Common myeloid progenitor, CD34-positive (primary cell): ENCODE data around the gene SLC9A1.
"Not testable (repeated sequence)": the region's sequence is repeated elsewhere in the genome, so short reads cannot be mapped to it uniquely, and the experiment has no call there.

Source experiments
- CTCF ChIA-PET: fragments of 350-600 bp; sonication (Branson Sonifier 250); formaldehyde crosslinking; loops from one replicate; lab custom pipeline; 2021; ENCODE audit warnings: antibody characterized with exemption; lab: Charles Lee
- POLR2A ChIA-PET: fragments of 350-600 bp; sonication (Branson Sonifier 250); formaldehyde crosslinking; loops from one replicate; lab custom pipeline; 2021; ENCODE audit warnings: antibody characterized with exemption; lab: Charles Lee
- DNase-seq, 3 donors: peaks; one replicate each; pipeline versions ENCODE4 v3.0.0 to v3.0.0-alpha.2; 2013
- H3K27ac ChIP-seq, 2 experiments: 1 replicate in 1 of 2; 2 replicates in 1 of 2; pipeline ENCODE4 v1.7.0; 2013; ENCODE audit warnings: inconsistent platforms in 2 of 2, low read length in 2 of 2, mild to moderate bottlenecking in 2 of 2, low read depth in 1 of 2, moderate library complexity in 1 of 2; ENCODE audit not compliant: severe bottlenecking in 2 of 2, insufficient read depth in 1 of 2, poor library complexity in 1 of 2
- H3K27me3 ChIP-seq, 5 experiments: replicated peaks in 2 of 5; 1 replicate in 3 of 5; 2 replicates in 2 of 5; pipeline versions ENCODE4 v1.6.1 to v1.7.0; 2013; ENCODE audit warnings: low read length in 4 of 5, mild to moderate bottlenecking in 2 of 5, moderate library complexity in 2 of 5, inconsistent platforms in 1 of 5; ENCODE audit not compliant: insufficient read depth in 5 of 5, control insufficient read depth in 4 of 5
- H3K36me3 ChIP-seq, 4 experiments: 1 replicate in 2 of 4; 2 replicates in 2 of 4; pipeline versions ENCODE4 v1.6.1 to v1.7.0; 2013; ENCODE audit warnings: low read length in 3 of 4, control low read depth in 1 of 4, mild to moderate bottlenecking in 1 of 4; ENCODE audit not compliant: control insufficient read depth in 4 of 4, insufficient read depth in 4 of 4
- H3K4me1 ChIP-seq, 4 experiments: 1 replicate in 3 of 4; 2 replicates in 1 of 4; pipeline versions ENCODE4 v1.6.1 to v1.7.1; 2013; ENCODE audit warnings: low read length in 3 of 4, mild to moderate bottlenecking in 3 of 4, control low read depth in 1 of 4, inconsistent platforms in 1 of 4, moderate library complexity in 1 of 4; ENCODE audit not compliant: control insufficient read depth in 4 of 4, insufficient read depth in 4 of 4; ENCODE audit errors: control extremely low read depth in 1 of 4
- H3K4me3 ChIP-seq, 7 experiments: 1 replicate in 4 of 7; 2 replicates in 3 of 7; pipeline versions ENCODE4 v1.5.1 to v1.7.0; 2013; ENCODE audit warnings: mild to moderate bottlenecking in 7 of 7, low read length in 6 of 7, moderate library complexity in 6 of 7, inconsistent platforms in 2 of 7, low read depth in 2 of 7, control low read depth in 1 of 7; ENCODE audit not compliant: insufficient read depth in 4 of 7, control insufficient read depth in 1 of 7; ENCODE audit errors: extremely low read depth in 1 of 7
- H3K9me3 ChIP-seq, 5 experiments: 1 replicate in 4 of 5; 2 replicates in 1 of 5; pipeline versions ENCODE4 v1.6.1 to v1.7.1; 2013; ENCODE audit warnings: low read length in 4 of 5, mild to moderate bottlenecking in 2 of 5, inconsistent platforms in 1 of 5, low read depth in 1 of 5, moderate library complexity in 1 of 5; ENCODE audit not compliant: control insufficient read depth in 4 of 5, insufficient read depth in 2 of 5; ENCODE audit errors: control extremely low read depth in 1 of 5
- WGBS: methylation state at CpG from one replicate; pipeline ENCODE4 v1.1.5; 2013; ENCODE audit not compliant: insufficient coverage; 5-methylcytosine and 5-hydroxymethylcytosine counted together

Gene SLC9A1

GRCh38 chr1:27179979-27180378 lies 25.1 kb upstream of the SLC9A1 start:
- Histone ChIP-seq H3K4me3 (no peak overlapping the region), H3K36me3 (no peaks in the 10 kb centered on the region), H3K4me1 (no peaks in the 10 kb centered on the region), H3K9me3 (peaks cover 0 to 16% (median 4%) of the 10 kb centered on the region in 5 experiments), H3K27ac (no peak overlapping the region), H3K27me3 (no peaks in the 10 kb centered on the region)
- WGBS, result 91% methylated on average over 3 of the region's 3 CpGs
- no peak for DNase-seq
- POLR2A ChIA-PET, result no interaction called here
- CTCF ChIA-PET, result no interaction called here

GRCh38 chr1:27179379-27179778 lies 24.5 kb upstream of the SLC9A1 start:
- Histone ChIP-seq H3K4me3 (no peak overlapping the region), H3K4me1 (no peaks in the 10 kb centered on the region), H3K27ac (no peak overlapping the region), H3K36me3 (no peaks in the 10 kb centered on the region), H3K27me3 (no peaks in the 10 kb centered on the region), H3K9me3 (peaks cover 0 to 16% (median 4%) of the 10 kb centered on the region in 5 experiments)
- POLR2A ChIA-PET, result no interaction called here
- DNase-seq, result no peak
- CTCF ChIA-PET, result no interaction called here

GRCh38 chr1:27176954-27177353 lies 22.0 kb upstream of the SLC9A1 start:
- 99% methylated on average over 13 of the region's 26 CpGs for WGBS
- ChIA-PET POLR2A (no interaction called here), CTCF (no interaction called here)

GRCh38 chr1:27176323-27176722 lies 21.4 kb upstream of the SLC9A1 start:
- H3K36me3 ChIP-seq, result no peaks in the 10 kb centered on the region
- WGBS, result 100% methylated on average over 4 of the region's 4 CpGs
- no peaks in the 10 kb centered on the region for H3K27me3 ChIP-seq
- no peak overlapping the region for H3K4me3 ChIP-seq
- POLR2A ChIA-PET, result no interaction called here
- CTCF ChIA-PET, result interaction anchor here (0.7 kb wide), 2 partner anchors 10 to 12 kb away, joined by 3 to 5 read pairs; no protein-coding TSS in a partner anchor
- H3K4me1 ChIP-seq, result no peaks in the 10 kb centered on the region
- peaks cover 0 to 8% (median 1%) of the 10 kb centered on the region in 5 experiments for H3K9me3 ChIP-seq
- H3K27ac ChIP-seq, result no peak overlapping the region
- no peak for DNase-seq

More at GRCh38 chr1:27176954-27177353, 22.0 kb upstream of the SLC9A1 start:
- H3K27me3 ChIP-seq, result no peaks in the 10 kb centered on the region
- H3K36me3 ChIP-seq, result no peaks in the 10 kb centered on the region
- peaks cover 0 to 10% (median 1%) of the 10 kb centered on the region in 5 experiments for H3K9me3 ChIP-seq
- H3K27ac ChIP-seq, result no peak overlapping the region
- H3K4me3 ChIP-seq, result no peak overlapping the region
- no peak for DNase-seq
- no peaks in the 10 kb centered on the region for H3K4me1 ChIP-seq

- H3K4me1 ChIP-seq, H3K27ac ChIP-seq, H3K27me3 ChIP-seq, H3K36me3 ChIP-seq, POLR2A ChIA-PET, DNase-seq, H3K9me3 ChIP-seq, H3K4me3 ChIP-seq, CTCF ChIA-PET: not testable (repeated sequence)
- WGBS, result 79% methylated on average over 2 of the region's 5 CpGs
These were observed 18.1 kb upstream of the SLC9A1 start for GRCh38 chr1:27172992-27173391.

- CTCF ChIA-PET, result interaction anchor here (0.7 kb wide), 1 partner anchor 141 kb away, joined by 3 read pairs; no protein-coding TSS in a partner anchor
- POLR2A ChIA-PET, result interaction anchor here (0.5 kb wide), 1 partner anchor 507 kb away, joined by 3 read pairs; no protein-coding TSS in a partner anchor
- DNase-seq, result no peak
- Histone ChIP-seq H3K27ac (no peak overlapping the region), H3K4me3 (no peak overlapping the region), H3K9me3 (no peaks in the 10 kb centered on the region), H3K4me1 (peaks cover 0 to 8% (median 7%) of the 10 kb centered on the region in 4 experiments), H3K27me3 (no peaks in the 10 kb centered on the region), H3K36me3 (no peaks in the 10 kb centered on the region)
- 7% methylated on average over 4 of the region's 4 CpGs for WGBS
These were observed 12.0 kb upstream of the SLC9A1 start for GRCh38 chr1:27166929-27167328.

- H3K27me3 ChIP-seq, result no peaks in the 10 kb centered on the region
- 91% methylated on average over 1 of the region's 1 CpG for WGBS
- H3K9me3 ChIP-seq, result no peaks in the 10 kb centered on the region
- DNase-seq, result no peak
- CTCF ChIA-PET, result interaction anchor here (0.6 to 1.1 kb wide), 6 partner anchors 9 to 141 kb away, joined by 3 to 5 read pairs (median 3); partner anchors contain the start of gene SLC9A1
- peaks cover 0 to 9% (median 7%) of the 10 kb centered on the region in 4 experiments for H3K4me1 ChIP-seq
- H3K27ac ChIP-seq, result no peak overlapping the region
- POLR2A ChIA-PET, result interaction anchor here (0.5 kb wide), 1 partner anchor 507 kb away, joined by 3 read pairs; no protein-coding TSS in a partner anchor
- no peak overlapping the region for H3K4me3 ChIP-seq
- H3K36me3 ChIP-seq, result no peaks in the 10 kb centered on the region
These were observed 11.5 kb upstream of the SLC9A1 start for GRCh38 chr1:27166351-27166802.
